ENCODE results near the gene RNU1-2.
"Not testable (repeated sequence)": the region's sequence is repeated elsewhere in the genome, so short reads cannot be mapped to it uniquely, and the experiment has no call there.

RNU1-2 gene

GRCh38 chr1:16927256-16927655 is 31.5 kb downstream of the RNU1-2 start:
- DNase-seq: no peak

GRCh38 chr1:16927711-16928485 is 32.1 kb downstream of the RNU1-2 start:
- DNase-seq: no peak

DNA sequence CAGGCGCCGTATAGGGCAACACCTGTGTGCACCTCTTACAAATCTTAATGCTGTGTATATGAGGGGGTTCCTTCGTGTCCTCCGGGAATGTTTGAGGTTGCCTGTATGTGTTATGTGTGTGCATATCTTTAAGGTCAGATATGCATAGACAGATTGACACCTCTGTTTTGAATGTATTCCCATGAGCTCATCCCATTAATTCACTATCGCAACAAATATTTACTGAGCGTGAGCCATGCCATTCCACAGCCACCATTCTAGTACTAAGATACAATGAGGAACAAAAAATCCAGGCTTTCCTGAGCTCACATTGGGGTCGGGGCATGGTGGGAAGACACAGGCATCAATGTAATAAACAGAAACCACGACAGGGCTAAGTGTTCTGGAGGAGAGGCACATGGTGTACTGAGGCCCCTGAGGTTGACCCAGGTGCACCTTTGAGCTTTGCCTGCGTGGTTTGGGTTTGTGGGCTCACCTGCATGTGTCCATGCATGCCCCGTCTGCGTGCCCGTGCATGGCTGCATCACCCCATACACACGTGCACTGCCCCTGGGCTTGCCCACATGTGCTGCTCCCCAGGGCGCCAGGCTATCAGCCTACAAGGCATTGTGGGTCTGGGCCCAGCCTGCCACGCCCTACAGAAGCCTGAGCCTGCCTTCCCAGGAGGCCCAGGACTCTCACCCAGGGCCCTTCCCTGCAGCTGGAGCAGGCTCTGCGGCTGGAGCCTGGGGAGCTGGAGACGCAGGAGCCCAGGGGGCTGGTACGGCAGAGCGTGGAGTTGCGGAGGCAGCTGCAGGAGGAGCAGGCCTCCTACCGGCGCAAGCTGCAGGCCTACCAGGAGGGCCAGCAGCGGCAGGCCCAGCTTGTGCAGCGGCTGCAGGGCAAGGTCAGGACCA is 33.6 kb downstream of the RNU1-2 start:
- not testable (repeated sequence) for DNase-seq

DNA sequence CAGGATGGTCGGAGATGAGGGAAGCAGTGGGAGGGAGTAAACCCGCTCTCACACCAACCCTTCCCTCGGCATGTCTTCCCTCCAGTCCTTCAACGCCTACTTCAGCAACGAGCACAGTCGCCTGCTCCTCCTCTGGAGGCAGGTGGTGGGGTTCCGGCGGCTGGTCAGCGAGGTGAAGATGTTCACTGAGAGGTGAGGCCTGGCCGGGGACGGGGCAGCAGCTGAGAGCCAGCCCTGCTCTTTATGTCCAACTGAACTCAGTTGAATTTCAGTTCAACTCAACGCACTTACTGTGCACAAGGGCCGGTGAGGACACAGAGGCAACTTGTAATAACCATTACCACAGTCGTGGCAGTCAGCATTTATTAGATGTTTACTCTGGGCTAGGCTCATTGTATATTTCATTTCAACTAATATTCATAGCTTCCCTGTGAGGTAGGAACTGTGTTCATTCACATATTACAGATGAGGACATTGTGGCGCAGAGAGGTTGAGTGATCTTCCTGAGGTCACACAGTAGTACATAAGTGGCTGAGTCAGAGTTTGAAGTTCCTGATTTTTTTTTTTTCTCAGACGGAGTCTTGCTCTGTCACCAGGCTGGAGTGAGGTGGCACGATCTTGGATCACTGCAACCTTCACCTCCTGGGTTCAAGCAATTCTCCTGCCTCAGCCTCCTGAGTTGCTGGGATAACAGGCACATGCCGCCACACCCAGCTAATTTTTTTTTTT is 35.6 kb downstream of the RNU1-2 start:
- not testable (repeated sequence) for DNase-seq

DNA sequence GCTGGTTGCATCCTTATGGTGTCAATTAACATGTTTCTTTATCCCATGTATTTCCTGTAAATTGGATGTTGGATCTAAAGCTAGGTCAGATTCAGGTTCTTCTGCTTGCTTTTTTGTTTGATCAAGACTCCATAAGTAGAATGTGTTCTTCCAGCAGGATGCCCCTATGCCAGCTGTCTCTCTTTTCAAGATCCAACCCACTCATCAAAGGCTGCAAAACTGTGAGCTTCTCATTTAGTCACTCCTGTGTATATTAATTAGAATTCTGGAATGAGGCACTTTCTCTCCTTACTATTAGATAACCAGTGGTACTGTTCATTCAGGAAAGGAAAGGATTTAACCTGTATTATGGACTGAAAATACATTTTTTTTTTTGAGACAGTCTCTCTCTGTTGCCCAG is 38.2 kb downstream of the RNU1-2 start:
- DNase-seq: not testable (repeated sequence)

DNA sequence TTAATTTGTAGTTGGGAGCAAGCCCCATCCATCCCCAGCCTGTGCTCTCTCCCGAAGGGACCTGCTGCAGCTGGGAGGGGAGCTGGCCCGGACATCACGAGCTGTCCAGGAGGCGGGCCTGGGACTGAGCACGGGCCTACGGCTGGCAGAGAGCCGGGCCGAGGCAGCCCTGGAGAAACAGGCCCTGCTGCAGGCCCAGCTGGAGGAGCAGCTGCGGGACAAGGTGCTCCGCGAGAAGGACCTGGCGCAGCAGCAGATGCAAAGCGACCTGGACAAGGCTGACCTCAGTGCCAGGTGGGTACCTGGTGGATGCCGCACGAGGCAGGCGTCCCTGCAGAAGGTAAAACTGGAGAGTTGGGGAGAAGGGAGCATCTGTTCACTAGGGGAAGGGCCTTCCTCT is 40.8 kb downstream of the RNU1-2 start:
- DNase-seq: not testable (repeated sequence)

GRCh38 chr1:16938351-16939321 is 42.9 kb downstream of the RNU1-2 start:
- no peak for DNase-seq

GRCh38 chr1:16939386-16940180 is 43.8 kb downstream of the RNU1-2 start:
- DNase-seq: not testable (repeated sequence)

DNA sequence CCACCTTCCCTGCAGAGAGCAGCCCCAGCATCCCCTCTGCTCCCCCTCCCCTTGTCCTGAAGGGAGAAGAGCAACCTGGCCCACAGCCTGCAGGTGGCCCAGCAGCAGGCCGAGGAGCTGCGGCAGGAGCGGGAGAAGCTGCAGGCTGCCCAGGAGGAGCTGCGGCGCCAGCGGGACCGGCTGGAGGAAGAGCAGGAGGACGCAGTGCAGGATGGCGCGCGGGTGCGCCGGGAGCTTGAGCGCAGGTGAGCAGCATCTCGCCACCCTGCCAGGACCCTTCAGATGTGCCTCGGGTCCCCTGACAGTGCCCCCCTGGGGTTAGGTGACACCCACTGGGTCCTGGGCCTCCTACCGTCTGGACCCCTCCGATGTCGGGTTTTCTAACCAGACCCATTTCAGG is 48.3 kb downstream of the RNU1-2 start:
- no peak for DNase-seq

GRCh38 chr1:16945512-16945911 is 49.7 kb downstream of the RNU1-2 start:
- DNase-seq: not testable (repeated sequence)
